Prostate gland (tissue), 2 donors: Measurements from ENCODE around the gene ENOX1. TPM values are rescaled to one million over a fixed set of nuclear protein-coding genes. Genes with fewer than 3 reads are reported as not detected.

ENCODE experiments used
- DNase-seq: peaks from one replicate; pipeline ENCODE4 v3.0.0-alpha.2; 2019; ENCODE audit warnings: low spot score
- H3K27ac ChIP-seq, 2 donors: fragments of 200-600 bp; sonication (generic); 2 replicates each; pipeline ENCODE4 v1.5.1; 2017 to 2019
- H3K27me3 ChIP-seq: fragments of 200-600 bp; sonication (generic); replicated peaks from 2 replicates; pipeline ENCODE4 v1.5.1; 2019; ENCODE audit not compliant: insufficient read depth
- H3K36me3 ChIP-seq, 2 donors: fragments of 200-600 bp; sonication (generic); 1 replicate in 1 of 2; 2 replicates in 1 of 2; pipeline versions ENCODE4 v1.5.1 to v1.8.1; 2017 to 2019
- H3K4me1 ChIP-seq: fragments of 200-600 bp; sonication (generic); replicated peaks from 2 replicates; pipeline ENCODE4 v1.5.1; 2019
- H3K4me3 ChIP-seq, 2 donors: fragments of 200-600 bp; sonication (generic); 2 replicates each; pipeline ENCODE4 v1.5.1; 2017 to 2019
- H3K9me3 ChIP-seq: fragments of 200-600 bp; sonication (generic); 2 replicates; pipeline ENCODE4 v1.5.1; 2017
- POLR2A ChIP-seq: fragments of 450-650 bp; IDR thresholded peaks from one replicate; pipeline ENCODE4 v1.6.1; 2016; ENCODE audit warnings: antibody characterized with exemption, mild to moderate bottlenecking
- POLR2AphosphoS5 ChIP-seq: sonication (generic); formaldehyde crosslinking; IDR thresholded peaks from one replicate; pipeline ENCODE4 v1.6.1; 2017; ENCODE audit warnings: antibody characterized with exemption
- WGBS: methylation state at CpG from one replicate; pipeline ENCODE4 v1.1.5; 2018; 5-methylcytosine and 5-hydroxymethylcytosine counted together
- intact Hi-C: fragments of 100-400 bp; cut with DNase I; formaldehyde crosslinking; loops from one replicate; pipeline ENCODE4 v1.14.2; 2022
- total RNA-seq, 2 donors: library from RNA; depleted of rRNA; stranded (reverse); fragments of >200 nt; gene quantifications; one replicate each; pipeline ENCODE4 v1.1.0, GENCODE V29; 2016
- TF ChIP-seq, protein P1 (sequence below), 4 experiments: fragments of 200-600 bp in 2 of 4; fragments of 450-650 bp in 2 of 4; sonication (generic) in 2 of 4; IDR thresholded peaks; 1 replicate in 3 of 4; 2 replicates in 1 of 4; pipeline ENCODE4 v1.5.1; 2016 to 2019; ENCODE audit warnings: antibody characterized with exemption in 4 of 4, mild to moderate bottlenecking in 2 of 4, moderate library complexity in 2 of 4

Gene ENOX1
- total RNA-seq, 2 donors from 2014 or later = 4.5 to 5.3 TPM

DNA sequence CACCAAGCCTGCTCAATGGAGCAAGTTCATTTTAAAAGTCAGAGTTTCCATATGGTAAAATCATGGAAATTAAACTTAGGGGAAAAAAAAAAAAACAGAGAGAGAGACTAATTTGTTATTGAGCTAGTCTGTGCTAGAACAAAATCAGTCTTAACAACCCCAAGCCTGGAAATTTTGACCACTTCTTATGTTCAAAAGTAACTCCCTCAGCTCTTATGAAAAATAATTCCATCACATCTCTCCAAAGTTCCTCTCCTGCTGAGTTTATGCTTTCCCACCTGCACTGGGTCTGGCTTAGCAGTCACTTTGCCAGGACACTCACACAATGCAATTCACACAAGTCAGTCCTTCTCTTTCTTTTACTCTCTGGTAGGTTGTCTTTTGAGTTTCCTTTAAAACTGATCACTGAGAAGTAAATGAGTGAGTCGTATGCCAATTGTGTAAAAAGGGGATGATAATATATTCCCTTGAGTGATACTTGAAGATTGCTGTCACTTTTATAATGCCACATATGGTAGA, 92.6 kb downstream of the ENOX1 start:
- no peaks in the 10 kb centered on the region for H3K27me3 ChIP-seq
- no peak overlapping the region for H3K27ac ChIP-seq
- no peak for DNase-seq
- H3K4me1 ChIP-seq = no peaks in the 10 kb centered on the region
- WGBS = 82% methylated on average over 1 of the region's 1 CpG
- no peaks in the 10 kb centered on the region for H3K9me3 ChIP-seq
- TF ChIP-seq POLR2AphosphoS5 (no peak), POLR2A (no peak)
- TF ChIP-seq, protein P1, sequence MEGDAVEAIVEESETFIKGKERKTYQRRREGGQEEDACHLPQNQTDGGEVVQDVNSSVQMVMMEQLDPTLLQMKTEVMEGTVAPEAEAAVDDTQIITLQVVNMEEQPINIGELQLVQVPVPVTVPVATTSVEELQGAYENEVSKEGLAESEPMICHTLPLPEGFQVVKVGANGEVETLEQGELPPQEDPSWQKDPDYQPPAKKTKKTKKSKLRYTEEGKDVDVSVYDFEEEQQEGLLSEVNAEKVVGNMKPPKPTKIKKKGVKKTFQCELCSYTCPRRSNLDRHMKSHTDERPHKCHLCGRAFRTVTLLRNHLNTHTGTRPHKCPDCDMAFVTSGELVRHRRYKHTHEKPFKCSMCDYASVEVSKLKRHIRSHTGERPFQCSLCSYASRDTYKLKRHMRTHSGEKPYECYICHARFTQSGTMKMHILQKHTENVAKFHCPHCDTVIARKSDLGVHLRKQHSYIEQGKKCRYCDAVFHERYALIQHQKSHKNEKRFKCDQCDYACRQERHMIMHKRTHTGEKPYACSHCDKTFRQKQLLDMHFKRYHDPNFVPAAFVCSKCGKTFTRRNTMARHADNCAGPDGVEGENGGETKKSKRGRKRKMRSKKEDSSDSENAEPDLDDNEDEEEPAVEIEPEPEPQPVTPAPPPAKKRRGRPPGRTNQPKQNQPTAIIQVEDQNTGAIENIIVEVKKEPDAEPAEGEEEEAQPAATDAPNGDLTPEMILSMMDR (IDR thresholded peaks at IDR 0.05) = no peak
- no peaks in the 10 kb centered on the region for H3K36me3 ChIP-seq
- intact Hi-C loops = no loop called here
- no peak overlapping the region for H3K4me3 ChIP-seq

DNA sequence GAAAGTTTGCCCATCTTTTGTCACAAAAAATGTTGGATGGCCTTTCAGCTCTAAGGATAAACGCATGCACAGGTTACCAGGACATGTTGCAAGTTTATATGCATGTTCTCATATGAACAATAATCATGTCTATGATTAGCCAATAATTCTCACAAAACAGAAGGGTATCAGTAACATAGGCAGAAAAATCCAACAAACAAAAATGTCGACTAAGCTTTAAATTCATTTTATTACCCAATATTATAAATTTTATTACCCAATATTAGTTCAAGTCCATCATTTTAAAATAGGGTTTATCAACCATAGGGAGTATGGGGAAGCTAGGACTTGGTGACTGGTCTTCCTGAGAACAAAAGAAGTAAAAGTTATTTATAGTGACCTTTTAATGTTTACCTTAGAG, 93.1 kb downstream of the ENOX1 start:
- H3K27ac ChIP-seq = no peak overlapping the region
- intact Hi-C loops = no loop called here
- H3K36me3 ChIP-seq = no peaks in the 10 kb centered on the region
- TF ChIP-seq POLR2A = no peak
- TF ChIP-seq POLR2AphosphoS5 = no peak
- TF ChIP-seq, protein P1 (IDR thresholded peaks at IDR 0.05) = no peak
- DNase-seq = no peak
- no peaks in the 10 kb centered on the region for H3K4me1 ChIP-seq
- H3K27me3 ChIP-seq = no peaks in the 10 kb centered on the region
- H3K4me3 ChIP-seq = no peak overlapping the region
- 67% methylated on average over 2 of the region's 2 CpGs for WGBS
- no peaks in the 10 kb centered on the region for H3K9me3 ChIP-seq

DNA sequence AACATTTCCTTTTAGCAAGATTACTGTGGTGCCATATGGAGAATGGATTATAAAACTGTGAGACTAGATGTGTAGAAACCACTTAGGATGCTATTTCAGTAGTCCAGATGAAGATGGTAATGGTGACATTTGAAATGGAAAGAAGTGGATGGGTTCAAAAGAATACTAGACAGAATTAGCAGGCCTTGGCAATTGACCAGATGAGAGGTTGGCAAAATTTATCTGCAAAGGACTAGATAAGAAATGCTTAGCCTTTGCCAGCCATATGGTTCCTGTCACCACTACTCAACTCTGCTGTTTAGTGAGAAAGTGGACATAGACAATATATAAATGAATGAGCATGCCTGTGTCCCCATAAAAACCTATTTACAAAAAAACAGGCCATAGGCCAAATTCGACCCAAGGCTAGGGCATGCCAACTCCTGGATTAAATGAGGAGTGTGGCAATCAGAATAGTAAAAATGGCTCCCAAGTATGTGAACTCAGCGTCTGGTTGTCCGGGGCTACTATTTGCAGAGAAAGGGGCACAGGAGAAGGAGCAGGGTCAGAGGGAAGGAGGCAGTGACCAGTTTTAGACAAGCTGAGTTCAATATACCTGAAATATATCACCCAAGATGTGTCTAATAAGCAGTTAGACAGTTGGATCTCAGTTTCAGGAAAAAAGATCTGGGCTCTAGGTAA, 98.4 kb downstream of the ENOX1 start:
- TF ChIP-seq POLR2AphosphoS5 = no peak
- TF ChIP-seq, protein P1 (IDR thresholded peaks at IDR 0.05) = no peak
- no peak for TF ChIP-seq POLR2A
- 71% methylated on average over 3 of the region's 3 CpGs for WGBS
- Histone ChIP-seq H3K27ac (no peak overlapping the region), H3K9me3 (no peaks in the 10 kb centered on the region), H3K27me3 (no peaks in the 10 kb centered on the region), H3K4me3 (no peak overlapping the region), H3K4me1 (no peaks in the 10 kb centered on the region), H3K36me3 (no peaks in the 10 kb centered on the region)
- intact Hi-C loops = no loop called here
- no peak for DNase-seq

DNA sequence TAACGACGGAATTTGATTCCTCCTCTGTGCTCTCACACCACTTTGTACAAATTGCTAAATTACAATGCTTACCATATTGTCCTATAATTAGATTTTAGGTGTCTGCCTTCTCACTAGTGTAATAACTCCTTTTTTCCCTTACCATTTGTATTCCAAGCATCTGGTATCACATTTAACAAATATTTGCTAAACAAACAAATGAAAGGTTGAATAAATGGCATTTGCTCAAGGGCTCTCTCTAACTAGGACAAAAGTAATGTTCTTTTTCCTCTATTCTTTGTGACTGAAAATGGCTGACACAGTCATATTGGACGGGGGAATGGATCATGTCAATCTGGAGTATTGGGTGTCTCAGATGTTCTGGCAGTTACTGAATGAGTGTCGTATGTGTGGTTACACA, 99.7 kb downstream of the ENOX1 start:
- Histone ChIP-seq H3K27me3 (no peaks in the 10 kb centered on the region), H3K36me3 (no peaks in the 10 kb centered on the region), H3K4me3 (no peak overlapping the region), H3K9me3 (no peaks in the 10 kb centered on the region), H3K27ac (no peak overlapping the region), H3K4me1 (no peaks in the 10 kb centered on the region)
- DNase-seq = no peak
- intact Hi-C loops = no loop called here
- WGBS = 72% methylated on average over 4 of the region's 4 CpGs
- TF ChIP-seq POLR2A (no peak), POLR2AphosphoS5 (no peak)
- TF ChIP-seq, protein P1 (IDR thresholded peaks at IDR 0.05) = no peak

DNA sequence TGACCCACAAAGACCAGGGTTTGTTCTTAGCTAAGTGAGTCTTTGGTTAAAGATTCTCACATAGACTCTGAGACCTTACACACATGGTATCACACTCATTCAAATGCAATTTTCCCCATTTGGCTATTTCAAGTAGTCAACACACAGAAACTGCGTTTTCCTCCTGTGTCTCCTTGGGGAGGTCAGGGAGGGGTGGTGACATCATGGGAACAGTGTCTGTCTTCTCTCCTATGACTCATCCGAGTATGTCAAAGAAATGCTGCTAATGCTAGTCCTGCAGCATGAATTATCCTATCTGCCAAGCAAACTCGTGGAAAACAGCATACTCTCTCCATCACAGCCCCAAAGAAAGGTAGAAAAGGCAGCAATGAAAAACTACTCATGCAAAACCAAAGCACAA, 100.2 kb downstream of the ENOX1 start:
- WGBS = 41% methylated on average over 3 of the region's 3 CpGs
- Histone ChIP-seq H3K9me3 (no peaks in the 10 kb centered on the region), H3K27me3 (no peaks in the 10 kb centered on the region), H3K36me3 (no peaks in the 10 kb centered on the region), H3K4me1 (no peaks in the 10 kb centered on the region), H3K4me3 (no peak overlapping the region), H3K27ac (no peak overlapping the region)
- intact Hi-C loops = no loop called here
- no peak for DNase-seq
- no peak for TF ChIP-seq POLR2AphosphoS5
- TF ChIP-seq POLR2A = no peak
- TF ChIP-seq, protein P1 (IDR thresholded peaks at IDR 0.05) = no peak
